Measurements from ENCODE around the gene MCOLN1. TPM values are rescaled to one million over a fixed set of nuclear protein-coding genes. Genes with fewer than 3 reads are reported as not detected.

Gene MCOLN1
- total RNA-seq, 6 experiments from 2014 or later, result 9.8 to 25.2 (median 17.7) TPM

- H3K27me3 ChIP-seq, result no peaks in the 10 kb centered on the region
- intact Hi-C loops (cut with DNase I), result no loop called here
- WGBS (ENCODE audit: insufficient coverage, low coverage, low lambda C conversion rate, missing lambda C conversion rate), result 100% methylated on average over 1 of the region's 15 CpGs
- no peak overlapping the region for H3K27ac ChIP-seq
- peaks cover 0 to 47% (median 8%) of the 10 kb centered on the region in 4 donors for H3K36me3 ChIP-seq
- TF ChIP-seq, protein P1, sequence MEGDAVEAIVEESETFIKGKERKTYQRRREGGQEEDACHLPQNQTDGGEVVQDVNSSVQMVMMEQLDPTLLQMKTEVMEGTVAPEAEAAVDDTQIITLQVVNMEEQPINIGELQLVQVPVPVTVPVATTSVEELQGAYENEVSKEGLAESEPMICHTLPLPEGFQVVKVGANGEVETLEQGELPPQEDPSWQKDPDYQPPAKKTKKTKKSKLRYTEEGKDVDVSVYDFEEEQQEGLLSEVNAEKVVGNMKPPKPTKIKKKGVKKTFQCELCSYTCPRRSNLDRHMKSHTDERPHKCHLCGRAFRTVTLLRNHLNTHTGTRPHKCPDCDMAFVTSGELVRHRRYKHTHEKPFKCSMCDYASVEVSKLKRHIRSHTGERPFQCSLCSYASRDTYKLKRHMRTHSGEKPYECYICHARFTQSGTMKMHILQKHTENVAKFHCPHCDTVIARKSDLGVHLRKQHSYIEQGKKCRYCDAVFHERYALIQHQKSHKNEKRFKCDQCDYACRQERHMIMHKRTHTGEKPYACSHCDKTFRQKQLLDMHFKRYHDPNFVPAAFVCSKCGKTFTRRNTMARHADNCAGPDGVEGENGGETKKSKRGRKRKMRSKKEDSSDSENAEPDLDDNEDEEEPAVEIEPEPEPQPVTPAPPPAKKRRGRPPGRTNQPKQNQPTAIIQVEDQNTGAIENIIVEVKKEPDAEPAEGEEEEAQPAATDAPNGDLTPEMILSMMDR (IDR thresholded peaks at IDR 0.05), result no peak
- TF ChIP-seq POLR2A (IDR thresholded peaks at IDR 0.05), result no peak
- H3K9me3 ChIP-seq, result no peaks in the 10 kb centered on the region
- DNase-seq (peak in 1 of 3 donors; percentile 46), ATAC-seq (no peak)
- no peak overlapping the region for H3K4me3 ChIP-seq
- H3K4me1 ChIP-seq, result no peaks in the 10 kb centered on the region
Measured at GRCh38 chr19:7541475-7541824, 19.0 kb downstream of the MCOLN1 start.

GRCh38 chr19:7541828-7542443, 19.5 kb downstream of the MCOLN1 start:
- intact Hi-C loops (cut with DNase I), result no loop called here
- DNase-seq, result no peak
- 90% methylated on average over 2 of the region's 11 CpGs for WGBS (ENCODE audit: insufficient coverage, low coverage, low lambda C conversion rate, missing lambda C conversion rate)

DNA sequence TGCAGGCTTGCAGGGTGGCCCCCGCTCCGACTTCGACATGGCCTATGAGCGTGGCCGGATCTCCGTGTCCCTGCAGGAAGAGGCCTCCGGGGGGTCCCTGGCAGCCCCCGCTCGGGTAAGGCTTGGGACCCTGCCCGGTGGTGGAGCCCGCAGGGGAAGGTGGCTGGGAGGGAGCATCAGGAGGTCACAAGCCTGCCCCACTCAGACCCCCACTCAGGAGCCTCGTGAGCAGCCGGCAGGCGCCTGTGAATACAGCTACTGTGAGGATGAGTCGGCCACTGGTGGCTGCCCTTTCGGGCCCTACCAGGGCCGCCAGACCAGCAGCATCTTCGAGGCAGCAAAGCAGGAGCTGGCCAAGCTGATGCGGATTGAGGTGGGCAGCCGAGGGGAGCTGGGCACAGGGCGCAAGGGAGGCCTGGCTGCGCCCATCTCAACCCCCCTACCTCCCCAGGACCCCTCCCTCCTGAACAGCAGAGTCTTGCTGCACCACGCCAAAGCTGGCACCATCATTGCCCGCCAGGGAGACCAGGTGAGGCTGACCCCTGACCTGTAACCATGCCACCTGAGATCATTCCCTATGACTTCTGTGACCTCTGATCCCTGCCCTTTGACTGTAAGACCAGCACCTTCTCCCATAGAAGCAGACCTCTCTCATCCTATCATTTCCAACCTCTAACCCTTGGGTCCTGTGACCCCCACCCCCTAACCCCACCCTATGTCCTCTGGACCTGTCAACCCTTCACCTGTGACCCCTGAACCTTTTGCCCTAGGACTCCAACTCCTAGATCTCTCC, 20.3 kb downstream of the MCOLN1 start:
- Histone ChIP-seq H3K27me3 (no peaks in the 10 kb centered on the region), H3K9me3 (no peaks in the 10 kb centered on the region), H3K4me3 (no peak overlapping the region), H3K4me1 (no peaks in the 10 kb centered on the region), H3K36me3 (peaks cover 0 to 47% (median 6%) of the 10 kb centered on the region in 4 donors), H3K27ac (no peak overlapping the region)
- no peak for ATAC-seq
- no peak for DNase-seq
- intact Hi-C loops (cut with DNase I), result no loop called here
- no CpG with 5 or more reads among the region's 24 CpGs for whole genome bisulfite sequencing (ENCODE audit: insufficient coverage, low coverage, low lambda C conversion rate, missing lambda C conversion rate)
- no peak for TF ChIP-seq POLR2A (IDR thresholded peaks at IDR 0.05)
- TF ChIP-seq, protein P1 (IDR thresholded peaks at IDR 0.05), result no peak

More at GRCh38 chr19:7541828-7542443, 19.5 kb downstream of the MCOLN1 start:
- Histone ChIP-seq H3K9me3 (no peaks in the 10 kb centered on the region), H3K27ac (no peak overlapping the region), H3K4me3 (no peak overlapping the region), H3K4me1 (no peaks in the 10 kb centered on the region), H3K36me3 (peaks cover 0 to 47% (median 8%) of the 10 kb centered on the region in 4 donors), H3K27me3 (no peaks in the 10 kb centered on the region)
- no peak for ATAC-seq
- TF ChIP-seq POLR2A (IDR thresholded peaks at IDR 0.05), result no peak
- TF ChIP-seq, protein P1 (IDR thresholded peaks at IDR 0.05), result no peak

GRCh38 chr19:7544626-7545025, 22.2 kb downstream of the MCOLN1 start:
- intact Hi-C loops (cut with DNase I), result no loop called here
- DNase-seq (no peak), ATAC-seq (peak; percentile 36 to 64 (median 54))
- 45% methylated on average over 2 of the region's 3 CpGs for WGBS (ENCODE audit: insufficient coverage, low coverage, low lambda C conversion rate, missing lambda C conversion rate)
- no peaks in the 10 kb centered on the region for H3K9me3 ChIP-seq
- no peaks in the 10 kb centered on the region for H3K4me1 ChIP-seq
- H3K36me3 ChIP-seq, result peaks cover 0 to 37% (median 6%) of the 10 kb centered on the region in 4 donors
- H3K4me3 ChIP-seq, result no peak overlapping the region
- H3K27ac ChIP-seq, result peak overlapping the region in 2 of 3 donors; percentile 33 to 54
- TF ChIP-seq POLR2A (IDR thresholded peaks at IDR 0.05), result no peak
- TF ChIP-seq, protein P1 (IDR thresholded peaks at IDR 0.05), result no peak
- H3K27me3 ChIP-seq, result no peaks in the 10 kb centered on the region

Measured in right lobe of liver (tissue), 6 donors.